Bone marrow (tissue), 2 donors: Measurements from ENCODE around the gene ANG.
A peak's percentile ranks its signal among the peaks of the same experiment; 100 is the strongest.

Experiments used
- DNase-seq, 2 donors: peaks; one replicate each; lab custom pipeline; 2025; lab: John Stamatoyannopoulos, UW

ANG gene

DNA sequence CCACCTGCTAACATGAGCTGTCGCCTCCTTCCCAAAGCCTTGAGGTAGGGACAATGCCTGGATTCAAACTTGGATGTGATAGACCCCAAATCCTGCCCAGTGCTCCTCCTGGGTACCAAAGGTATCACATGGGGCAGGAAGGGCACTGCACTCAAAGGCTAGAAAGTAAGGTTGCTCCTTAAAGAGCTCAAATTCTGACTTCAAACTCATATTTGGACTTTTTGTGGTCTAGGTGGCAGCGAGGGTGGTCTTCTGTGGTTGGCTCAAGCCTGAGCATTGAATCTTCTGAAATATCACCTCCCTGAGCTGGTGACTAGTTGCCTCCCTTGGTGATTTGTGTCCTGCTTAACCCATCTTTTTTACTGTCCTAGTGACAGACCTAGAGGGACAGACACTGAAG is 12.5 kb upstream of the ANG start:
- DNase-seq = no peak

- DNase-seq = no peak
Observed at GRCh38 chr14:20679907-20680306, 8.7 kb upstream of the ANG start.

DNA sequence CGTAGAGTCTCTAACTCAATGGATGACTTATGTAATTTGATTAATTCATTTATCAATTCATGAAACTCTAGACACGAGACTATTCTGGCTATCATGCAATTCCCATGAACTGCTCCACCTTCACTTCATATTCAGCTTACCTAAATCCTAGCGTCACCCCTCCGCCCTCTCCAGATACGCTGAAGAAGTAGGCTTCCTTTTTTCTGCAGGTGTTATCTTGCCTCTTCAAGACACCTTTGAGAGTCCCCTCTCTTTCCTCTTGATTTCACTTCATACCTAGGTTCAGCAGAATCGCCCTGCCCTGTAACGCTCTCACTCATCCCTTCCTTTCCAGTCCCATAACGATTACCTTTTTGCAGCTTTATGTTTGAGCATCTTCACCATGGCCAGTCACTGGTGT is 8.2 kb upstream of the ANG start:
- no peak for DNase-seq

GRCh38 chr14:20680843-20681347 is 7.7 kb upstream of the ANG start:
- DNase-seq = no peak

DNA sequence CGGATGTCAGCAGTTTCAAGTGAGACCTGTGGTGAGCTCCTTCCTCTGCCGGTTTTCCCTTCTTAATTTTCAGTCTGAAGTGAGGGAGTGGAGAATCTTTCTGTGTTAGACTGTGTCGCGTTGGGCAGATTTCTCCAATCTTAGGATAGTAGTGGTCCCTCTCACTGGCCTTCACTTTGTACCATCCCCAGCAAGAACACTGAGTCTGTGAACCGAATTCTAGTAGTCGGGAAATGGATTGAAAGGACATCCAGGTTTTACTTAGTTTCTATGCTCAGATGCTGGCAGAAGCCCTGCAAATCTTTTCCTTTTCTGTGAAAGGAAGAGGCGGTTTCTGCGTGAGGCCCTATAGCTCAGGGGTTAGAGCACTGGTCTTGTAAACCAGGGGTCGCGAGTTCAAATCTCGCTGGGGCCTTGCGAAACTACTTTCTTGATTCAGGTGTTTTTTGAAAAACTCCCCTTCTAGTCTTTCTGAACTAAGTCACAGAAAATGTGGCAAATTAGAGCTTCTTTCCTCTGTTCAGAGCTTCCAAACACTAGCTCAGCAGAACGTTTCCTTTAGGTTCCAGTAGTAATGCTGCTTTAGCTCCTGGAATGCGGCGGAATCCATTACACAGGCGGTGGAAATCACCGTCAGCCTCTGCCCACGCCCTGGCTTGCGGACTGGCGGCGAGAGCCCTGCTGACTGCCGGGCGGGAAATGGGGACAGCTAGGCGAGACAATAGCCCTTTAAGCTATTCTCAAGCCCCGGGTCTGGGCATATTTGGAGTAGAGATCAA is 7.0 kb upstream of the ANG start:
- DNase-seq = peak; percentile 49 to 73

GRCh38 chr14:20682127-20682434 is 6.5 kb upstream of the ANG start:
- no peak for DNase-seq

- DNase-seq = peak; percentile 48 to 77
Observed at GRCh38 chr14:20682435-20683124, 6.0 kb upstream of the ANG start.

GRCh38 chr14:20683125-20683890 is 5.3 kb upstream of the ANG start:
- peak; percentile 56 to 71 for DNase-seq

GRCh38 chr14:20683891-20684661 is 4.5 kb upstream of the ANG start, which contains the start of gene RNASE4:
RNASE4 (plus strand) TSS chr14:20684560; CDS start chr14:20699372, 14,812 bp downstream.
- DNase-seq = peak; percentile 66 to 87

DNA sequence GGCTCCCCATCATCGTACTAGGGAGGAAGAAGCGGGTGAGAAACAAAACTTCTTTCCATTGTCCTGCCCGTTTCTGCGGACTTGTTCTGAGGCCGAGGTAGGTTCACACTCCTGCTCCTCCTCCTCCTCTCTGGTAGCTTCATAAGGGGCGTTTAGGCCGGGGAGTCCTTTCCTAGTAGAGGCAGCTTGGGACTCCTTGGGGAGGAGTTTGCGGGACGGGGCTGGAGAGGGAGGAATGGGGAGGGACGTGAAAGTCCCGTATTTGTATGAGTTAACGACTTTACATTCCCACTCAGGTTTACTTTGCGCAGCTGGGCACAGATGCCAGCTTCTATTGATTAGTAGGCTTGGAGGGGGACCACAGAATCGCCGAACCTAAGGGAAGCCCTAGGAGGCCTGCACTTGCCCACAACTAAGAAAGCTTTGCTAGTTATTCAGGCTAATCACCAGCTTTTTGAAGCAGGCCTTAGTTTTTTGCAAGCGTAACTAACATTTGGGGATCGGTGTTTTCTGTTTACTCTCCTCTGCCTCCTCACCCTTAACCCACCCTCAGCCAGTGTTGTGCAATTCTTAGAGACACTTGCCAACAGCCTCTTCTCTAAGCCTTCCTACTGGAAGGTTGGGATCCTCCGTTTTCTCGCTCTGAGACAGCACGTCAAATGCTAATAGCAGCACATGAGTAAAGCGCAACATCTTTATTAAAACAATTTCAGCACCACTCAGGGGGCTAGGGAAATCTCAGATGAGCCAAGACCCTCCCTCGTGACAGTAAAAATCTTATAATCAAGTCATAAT is 3.7 kb upstream of the ANG start:
- DNase-seq = no peak

- DNase-seq = no peak
Observed at GRCh38 chr14:20686386-20687143, 2.0 kb upstream of the ANG start.

DNA sequence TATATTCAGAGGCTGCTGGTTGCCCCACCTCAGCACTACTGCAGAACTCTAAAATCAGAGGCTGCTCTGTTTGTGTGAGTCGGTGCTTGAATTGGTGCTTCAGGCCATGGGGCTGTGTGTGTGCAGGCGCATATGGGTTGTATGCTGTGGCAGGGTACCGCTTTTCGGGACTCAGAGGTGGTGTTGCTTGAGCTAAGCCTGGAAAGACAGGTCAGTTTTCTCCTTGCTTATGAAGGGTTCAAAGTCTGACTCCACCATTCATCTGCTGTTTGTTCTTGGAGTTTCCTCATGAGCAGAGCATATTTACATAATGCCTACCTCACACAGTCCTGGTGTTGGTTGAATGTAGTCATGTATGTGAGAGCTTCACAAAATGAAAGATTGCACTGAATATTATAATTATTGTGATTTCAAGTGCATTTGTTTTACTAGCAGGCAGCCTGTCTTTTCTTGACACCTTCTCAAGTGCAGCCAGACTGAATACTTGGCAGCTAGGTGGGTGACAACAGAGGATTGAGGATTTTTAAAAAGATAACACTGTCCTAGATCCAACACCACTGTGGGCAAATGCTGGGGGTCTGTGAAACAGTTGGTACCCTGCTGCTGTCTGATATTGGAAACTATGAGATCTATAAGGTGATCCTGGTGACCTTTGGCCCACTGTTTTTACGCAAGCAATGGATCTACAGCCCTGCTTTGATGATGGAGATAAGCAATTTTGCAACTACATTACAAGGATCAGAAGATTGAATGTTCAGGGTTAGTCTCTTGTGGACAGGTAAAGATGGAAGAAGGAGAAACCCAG is 1.0 kb upstream of the ANG start:
- DNase-seq = no peak

DNA sequence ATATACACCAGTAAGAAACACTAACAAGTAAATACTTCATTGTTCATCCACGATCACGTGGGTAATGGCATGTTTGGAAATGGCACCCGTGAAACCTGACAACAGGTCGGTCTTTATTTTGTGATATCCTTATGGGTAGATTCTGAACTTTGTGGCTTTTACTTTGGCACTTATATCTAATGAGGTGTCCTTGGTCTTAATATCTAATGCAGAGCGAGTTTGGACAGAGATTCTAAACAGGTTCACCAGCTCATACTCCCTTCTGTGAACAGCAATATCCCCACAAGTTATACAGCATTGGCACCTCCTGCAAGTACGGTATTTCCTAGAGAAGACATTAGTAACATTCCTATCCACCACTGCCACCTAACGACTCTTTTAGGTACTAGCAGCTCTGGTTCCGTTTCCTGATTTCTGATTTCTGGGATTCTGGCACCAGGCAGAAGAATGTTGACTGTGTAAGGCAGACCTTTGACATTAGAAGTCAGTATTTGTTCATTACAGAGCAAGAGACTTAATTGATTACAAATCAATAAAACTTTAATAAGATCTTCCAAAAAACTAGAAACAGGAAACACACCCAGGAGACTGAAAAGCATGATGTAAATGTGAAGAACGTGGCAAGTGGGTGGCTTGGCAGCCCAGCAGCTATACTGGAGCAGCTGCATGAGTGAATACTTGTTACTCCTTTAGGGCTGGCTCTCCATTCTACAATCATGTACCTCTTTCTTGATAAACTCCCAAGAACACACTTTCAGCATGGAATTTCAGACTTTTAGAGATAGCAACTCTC is 2.5 kb downstream of the ANG start:
- DNase-seq = peak in 1 of 2 donors; percentile 76

- no peak for DNase-seq
Observed at GRCh38 chr14:20692116-20692751, 3.7 kb downstream of the ANG start.

DNA sequence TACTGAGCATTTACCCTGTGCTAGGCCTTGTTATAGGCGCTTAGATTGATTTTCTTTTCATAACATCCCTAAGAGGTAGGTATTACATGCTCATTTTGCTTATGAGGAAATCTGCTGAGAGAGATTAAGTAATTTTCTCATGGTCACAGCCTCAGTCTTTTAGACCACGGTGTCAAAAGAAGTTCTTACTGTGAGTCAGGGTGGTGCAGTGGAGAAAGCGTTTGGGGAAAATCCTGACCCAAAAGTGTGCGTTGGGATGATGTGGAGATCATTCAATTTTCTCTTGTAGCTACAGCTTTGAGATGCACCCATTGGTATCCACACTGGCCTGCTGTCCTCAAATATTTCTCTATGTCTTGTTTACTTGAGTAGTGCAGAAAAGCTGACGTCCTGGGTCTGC is 8.2 kb downstream of the ANG start:
- DNase-seq = no peak

DNA sequence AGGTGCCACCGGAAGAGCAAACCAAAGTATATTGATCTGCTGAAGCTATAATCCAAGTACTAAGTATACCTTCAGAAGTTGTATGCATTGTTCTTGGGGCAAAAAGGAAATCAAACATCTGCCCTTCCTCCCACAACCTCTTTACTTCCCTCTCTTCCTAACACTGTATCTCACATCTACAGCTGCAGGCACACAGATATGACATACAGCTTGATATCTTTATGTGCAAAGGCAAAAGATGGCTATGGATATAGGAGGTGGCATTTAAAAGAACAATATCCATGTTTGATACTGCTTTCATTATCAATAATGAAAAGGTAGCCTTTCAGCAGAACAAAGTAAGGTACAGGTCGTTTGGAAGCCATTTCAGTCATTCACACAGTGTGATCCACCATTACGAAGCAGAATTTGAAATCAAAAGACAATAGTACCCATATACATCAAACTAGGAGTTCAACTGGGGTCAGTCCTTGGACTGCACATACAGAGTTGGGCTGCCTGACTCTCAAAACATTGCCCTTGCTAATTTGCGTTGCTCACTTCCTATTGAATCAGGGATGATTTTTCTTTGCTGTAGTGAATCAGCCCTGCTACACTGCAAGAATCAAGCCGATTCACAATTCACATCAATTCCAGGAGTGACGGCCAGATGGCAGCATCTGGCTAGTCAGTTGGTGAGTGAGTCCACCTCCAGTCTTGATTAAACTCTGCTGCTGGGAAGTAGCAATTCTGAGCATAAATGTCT is 8.9 kb downstream of the ANG start:
- peak; percentile 11 to 50 for DNase-seq

GRCh38 chr14:20698018-20698329 is 9.4 kb downstream of the ANG start:
- no peak for DNase-seq

GRCh38 chr14:20698934-20699333 is 10.4 kb downstream of the ANG start:
- DNase-seq = no peak
